K562 (cell line): Measurements from ENCODE around the gene H3-3A. TPM values are rescaled to one million over a fixed set of nuclear protein-coding genes. Genes with fewer than 3 reads are reported as not detected.

ENCODE experiments used
- C11orf30 ChIP-seq: fragments of 450-650 bp; IDR thresholded peaks from 2 replicates; pipeline ENCODE4 v1.6.1; 2016; ENCODE audit warnings: low read depth, mild to moderate bottlenecking
- CBFA2T3 ChIP-seq: fragments of 450-650 bp; IDR thresholded peaks from 2 replicates; pipeline ENCODE4 v1.6.1; 2017
- CBX3 ChIP-seq, 2 experiments: IDR thresholded peaks; 1 replicate in 1 of 2; 2 replicates in 1 of 2; pipeline ENCODE4 v1.6.1; 2012; ENCODE audit warnings: inconsistent platforms in 2 of 2, low read length in 2 of 2, borderline replicate concordance in 1 of 2, control low read depth in 1 of 2
- CC2D1A ChIP-seq: fragments of 450-650 bp; IDR thresholded peaks from 2 replicates; pipeline ENCODE4 v1.6.1; 2017; ENCODE audit warnings: mild to moderate bottlenecking
- CEBPG ChIP-seq, 3 experiments: fragments of 200-800 bp in 1 of 3; sonication (Bioruptor generic) in 1 of 3; sonication (generic) in 1 of 3; formaldehyde crosslinking in 1 of 3; IDR thresholded peaks in 2 of 3; conservative IDR thresholded peaks in 1 of 3; 2 replicates each; pipeline versions ENCODE4 v1.6.1 to v1.8.0; 2016 to 2022; ENCODE audit warnings: missing compliant biosample characterization in 2 of 3, missing genetic modification characterization in 2 of 3, mild to moderate bottlenecking in 1 of 3, missing genetic modification reagents in 1 of 3
- FOXA1 ChIP-seq: fragments of 450-650 bp; IDR thresholded peaks from 2 replicates; pipeline ENCODE4 v1.6.1; 2016; ENCODE audit warnings: mild to moderate bottlenecking, borderline replicate concordance
- FOXM1 ChIP-seq, 2 experiments: fragments of 450-650 bp in 1 of 2; sonication (generic) in 1 of 2; formaldehyde crosslinking in 1 of 2; IDR thresholded peaks; 2 replicates each; pipeline versions ENCODE4 v1.6.1 to v1.9.0; 2017 to 2022; ENCODE audit warnings: low read depth in 2 of 2, mild to moderate bottlenecking in 2 of 2, missing genetic modification reagents in 1 of 2, moderate library complexity in 1 of 2
- GABPB1 ChIP-seq: sonication (generic); formaldehyde crosslinking; IDR thresholded peaks from 2 replicates; pipeline ENCODE4 v1.8.0; 2022; ENCODE audit warnings: mild to moderate bottlenecking, missing genetic modification reagents
- GMEB1 ChIP-seq: fragments of 250-450 bp; sonication (Bioruptor Pico); IDR thresholded peaks from 2 replicates; pipeline ENCODE4 v1.4.0; 2020; ENCODE audit warnings: mild to moderate bottlenecking
- HEY1 ChIP-seq: fragments of 250-450 bp; sonication (Bioruptor Pico); IDR thresholded peaks from 2 replicates; pipeline ENCODE4 v1.5.0; 2020; ENCODE audit warnings: mild to moderate bottlenecking, moderate library complexity, borderline replicate concordance
- KDM1A ChIP-seq, 2 experiments: fragments of 450-650 bp; IDR thresholded peaks; 2 replicates each; pipeline ENCODE4 v1.6.1; 2016; ENCODE audit warnings: mild to moderate bottlenecking in 2 of 2
- LEF1 ChIP-seq: fragments of 450-650 bp; IDR thresholded peaks from 2 replicates; pipeline ENCODE4 v1.6.1; 2016; ENCODE audit warnings: mild to moderate bottlenecking
- MAX ChIP-seq: sonication (generic); formaldehyde crosslinking; IDR thresholded peaks from 2 replicates; pipeline ENCODE4 v1.9.0; 2022; ENCODE audit warnings: mild to moderate bottlenecking, missing genetic modification reagents
- MCM3 ChIP-seq: fragments of 450-650 bp; IDR thresholded peaks from 2 replicates; pipeline ENCODE4 v1.6.1; 2016
- MTA1 ChIP-seq: fragments of 450-650 bp; IDR thresholded peaks from 2 replicates; pipeline ENCODE4 v1.6.1; 2017; ENCODE audit warnings: borderline replicate concordance
- PTRF ChIP-seq: fragments of 450-650 bp; IDR thresholded peaks from 2 replicates; pipeline ENCODE4 v1.6.1; 2016; ENCODE audit warnings: mild to moderate bottlenecking, missing genetic modification characterization, missing compliant biosample characterization
- SIRT6 ChIP-seq: IDR thresholded peaks from one replicate; pipeline ENCODE4 v1.6.1; 2012; ENCODE audit warnings: low read depth, mild to moderate bottlenecking, control low read depth, inconsistent platforms, low read length, moderate library complexity
- TAL1 ChIP-seq: fragments of 450-650 bp; IDR thresholded peaks from 2 replicates; pipeline ENCODE4 v1.6.1; 2016; ENCODE audit warnings: mild to moderate bottlenecking
- TBL1XR1 ChIP-seq, 2 experiments: IDR thresholded peaks; 2 replicates each; pipeline ENCODE4 v1.6.1; 2012; ENCODE audit warnings: improper control_type of control experiment in 2 of 2, low read length in 2 of 2, mild to moderate bottlenecking in 1 of 2
- TFAP4 ChIP-seq: sonication (generic); formaldehyde crosslinking; IDR thresholded peaks from 2 replicates; pipeline ENCODE4 v1.8.0; 2022; ENCODE audit warnings: missing genetic modification reagents, mild to moderate bottlenecking, moderate library complexity, borderline replicate concordance
- TFE3 ChIP-seq: fragments of 450-650 bp; formaldehyde crosslinking; IDR thresholded peaks from 2 replicates; pipeline ENCODE4 v1.4.0; 2020; ENCODE audit warnings: mild to moderate bottlenecking, mixed read lengths
- ZBTB33 ChIP-seq: sonication (generic); formaldehyde crosslinking; IDR thresholded peaks from 2 replicates; pipeline ENCODE4 v1.8.1; 2023; ENCODE audit warnings: mild to moderate bottlenecking, missing genetic modification reagents
- ZFX ChIP-seq: sonication (generic); formaldehyde crosslinking; IDR thresholded peaks from 2 replicates; pipeline ENCODE4 v1.8.0; 2022; ENCODE audit warnings: mild to moderate bottlenecking, missing genetic modification reagents, moderate library complexity
- ZNF668 ChIP-seq: fragments of 250-450 bp; sonication (Bioruptor Pico); IDR thresholded peaks from 2 replicates; pipeline ENCODE4 v1.8.0; 2022; ENCODE audit warnings: mild to moderate bottlenecking, inconsistent platforms
- polyA plus RNA-seq, 8 experiments: library from polyadenylated mRNA; depleted of rRNA in 4 of 8; stranded (reverse) in 5 of 8; unstranded in 3 of 8; fragments of >200 nt; fragmentation: Nextera tagmentation in 2 of 8; fragmentation: Illumina TruSeq in 1 of 8; extraction: Ambion mirVana in 2 of 8; extraction: Trizol in 1 of 8; gene quantifications; 2 replicates each; pipeline versions ENCODE4 v1.2.1 to v1.2.3, GENCODE V29; 2011 to 2014; ENCODE audit warnings: inconsistent platforms in 1 of 8, missing spikeins in 1 of 8
- total RNA-seq, 7 experiments: library from RNA; depleted of rRNA in 6 of 7; stranded (reverse); fragments of >200 nt in 6 of 7; fragmentation: Illumina TruSeq in 2 of 7; extraction: Trizol in 2 of 7; gene quantifications; 2 replicates each; pipeline versions ENCODE4 v1.2.1 to v1.2.3, GENCODE V29; 2011 to 2021; ENCODE audit warnings: low replicate concordance in 1 of 7

The H3-3A gene
- total and polyA plus RNA-seq, 9 of the 15 experiments (the other 6 are each of a cell fraction or from before 2014, with no cell fraction given), result 426 to 1,083 (median 591) TPM

GRCh38 chr1:226034482-226034881, 28.0 kb upstream of the H3-3A start (continued):
- TF ChIP-seq GABPB1 (CRISPR knock-in tag) (0 out of 2 replicates have a peak, but pooled peaks have one; percentile 41), MCM3 (no peak), LEF1 (no peak), ZNF668 (CRISPR knock-in tag) (no peak), MAX (peak; percentile 75), ZBTB33 (CRISPR knock-in tag) (peak; percentile 82), SIRT6 (no peak), MTA1 (no peak), TAL1 (peak; percentile 15; the same call in 1 of the 2 replicates), GMEB1 (CRISPR knock-in tag) (no peak), HEY1 (CRISPR knock-in tag) (no peak), CEBPG (CRISPR knock-in tag; IDR thresholded peaks at IDR 0.05) (no peak), CEBPG (tag; conservative IDR thresholded peaks at IDR 0.05 in 1 of 2, IDR thresholded peaks at IDR 0.05 in 1 of 2) (no peak), KDM1A (IDR thresholded peaks at IDR 0.05) (no peak), TFAP4 (peak; percentile 35; the same call in 1 of the 2 replicates), TBL1XR1 (IDR thresholded peaks at IDR 0.05; ENCODE audit: low read length in 2 of 2) (no peak), CC2D1A (no peak), C11orf30 (peak; percentile 69), CBX3 (IDR thresholded peaks at IDR 0.05; ENCODE audit: borderline replicate concordance in 1 of 2, low read length in 2 of 2) (peak in 1 of 2 experiments; percentile 32; a peak in 1 of 3 replicates), ZFX (CRISPR knock-in tag) (peak; percentile 91), FOXM1 (IDR thresholded peaks at IDR 0.05; ENCODE audit: low read depth) (0 out of 2 replicates have a peak, but pooled peaks have one; percentile 12), FOXM1 (CRISPR knock-in tag; IDR thresholded peaks at IDR 0.05; ENCODE audit: low read depth) (no peak), PTRF (tag) (no peak), FOXA1 (no peak), TFE3 (CRISPR knock-in tag) (no peak), CBFA2T3 (peak; percentile 45)
